Coronary artery (tissue), 2 donors: ENCODE measurements around the gene TAS2R50.
"Not testable (repeated sequence)": the region's sequence is repeated elsewhere in the genome, so short reads cannot be mapped to it uniquely, and the experiment has no call there.

Experiments
- DNase-seq: peaks from one replicate; pipeline ENCODE4 v3.0.0-alpha.2; 2017; ENCODE audit warnings: low spot score
- H3K27ac ChIP-seq, 2 donors: fragments of 200-600 bp; sonication (generic); one replicate each; pipeline ENCODE4 v1.5.1; 2016 to 2019
- H3K4me3 ChIP-seq: fragments of 200-600 bp; sonication (generic); 2 replicates; pipeline ENCODE4 v1.5.1; 2016; ENCODE audit warnings: mild to moderate bottlenecking, moderate library complexity
- TF ChIP-seq, protein P1 (sequence below): fragments of 200-600 bp; sonication (generic); IDR thresholded peaks from one replicate; pipeline ENCODE4 v1.5.1; 2019; ENCODE audit warnings: antibody characterized with exemption

Gene TAS2R50, protein sequence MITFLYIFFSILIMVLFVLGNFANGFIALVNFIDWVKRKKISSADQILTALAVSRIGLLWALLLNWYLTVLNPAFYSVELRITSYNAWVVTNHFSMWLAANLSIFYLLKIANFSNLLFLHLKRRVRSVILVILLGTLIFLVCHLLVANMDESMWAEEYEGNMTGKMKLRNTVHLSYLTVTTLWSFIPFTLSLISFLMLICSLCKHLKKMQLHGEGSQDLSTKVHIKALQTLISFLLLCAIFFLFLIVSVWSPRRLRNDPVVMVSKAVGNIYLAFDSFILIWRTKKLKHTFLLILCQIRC

DNA sequence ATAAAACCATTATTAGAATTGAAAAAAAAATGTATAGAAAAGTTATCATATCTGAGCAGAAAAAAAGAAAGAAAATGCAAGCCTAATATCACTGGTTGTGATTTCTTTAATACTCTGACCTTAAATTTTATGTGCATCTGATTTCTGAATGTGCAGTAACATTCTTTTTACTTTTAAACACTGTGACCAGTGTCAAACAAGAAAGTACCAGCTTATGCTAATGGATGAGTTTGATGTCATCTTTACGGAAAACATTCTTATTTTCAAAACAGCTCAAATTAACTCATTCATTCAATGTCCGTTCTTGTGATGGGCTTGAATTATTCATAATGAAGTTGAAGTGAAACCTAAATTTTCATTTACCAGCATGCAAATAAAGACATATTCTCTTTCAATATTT, at the start of gene TAS2R50:
TSS of gene TAS2R50 (minus strand) at position 101 of the 400 bp plus-strand sequence. CDS start at position 49, 52 bp downstream.
- TF ChIP-seq, protein P1, sequence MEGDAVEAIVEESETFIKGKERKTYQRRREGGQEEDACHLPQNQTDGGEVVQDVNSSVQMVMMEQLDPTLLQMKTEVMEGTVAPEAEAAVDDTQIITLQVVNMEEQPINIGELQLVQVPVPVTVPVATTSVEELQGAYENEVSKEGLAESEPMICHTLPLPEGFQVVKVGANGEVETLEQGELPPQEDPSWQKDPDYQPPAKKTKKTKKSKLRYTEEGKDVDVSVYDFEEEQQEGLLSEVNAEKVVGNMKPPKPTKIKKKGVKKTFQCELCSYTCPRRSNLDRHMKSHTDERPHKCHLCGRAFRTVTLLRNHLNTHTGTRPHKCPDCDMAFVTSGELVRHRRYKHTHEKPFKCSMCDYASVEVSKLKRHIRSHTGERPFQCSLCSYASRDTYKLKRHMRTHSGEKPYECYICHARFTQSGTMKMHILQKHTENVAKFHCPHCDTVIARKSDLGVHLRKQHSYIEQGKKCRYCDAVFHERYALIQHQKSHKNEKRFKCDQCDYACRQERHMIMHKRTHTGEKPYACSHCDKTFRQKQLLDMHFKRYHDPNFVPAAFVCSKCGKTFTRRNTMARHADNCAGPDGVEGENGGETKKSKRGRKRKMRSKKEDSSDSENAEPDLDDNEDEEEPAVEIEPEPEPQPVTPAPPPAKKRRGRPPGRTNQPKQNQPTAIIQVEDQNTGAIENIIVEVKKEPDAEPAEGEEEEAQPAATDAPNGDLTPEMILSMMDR: no peak
- no peak for DNase-seq
- no peak within 1 kb of the TSS for H3K4me3 ChIP-seq
- no peak within 1 kb of the TSS for H3K27ac ChIP-seq

DNA sequence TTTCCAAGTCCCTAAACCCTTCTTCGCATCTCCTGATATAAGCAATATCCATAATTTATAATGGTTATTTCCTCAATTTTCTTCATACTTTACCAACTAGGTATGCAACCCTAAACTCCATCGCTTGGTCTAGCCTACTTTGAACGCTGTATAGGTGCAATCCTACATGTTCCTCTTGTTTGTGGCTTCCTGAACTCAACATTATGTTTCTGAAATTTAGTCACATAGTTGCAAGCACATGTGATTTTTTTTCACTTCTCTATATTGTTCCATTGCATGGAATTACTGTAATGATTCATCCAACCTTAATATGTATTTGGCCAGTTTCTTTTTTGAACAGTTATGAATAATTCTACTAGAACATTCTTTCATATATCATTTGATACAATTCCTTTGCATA, 47.2 kb upstream of the TAS2R50 start:
- not testable (repeated sequence) for DNase-seq, H3K4me3 ChIP-seq, H3K27ac ChIP-seq

DNA sequence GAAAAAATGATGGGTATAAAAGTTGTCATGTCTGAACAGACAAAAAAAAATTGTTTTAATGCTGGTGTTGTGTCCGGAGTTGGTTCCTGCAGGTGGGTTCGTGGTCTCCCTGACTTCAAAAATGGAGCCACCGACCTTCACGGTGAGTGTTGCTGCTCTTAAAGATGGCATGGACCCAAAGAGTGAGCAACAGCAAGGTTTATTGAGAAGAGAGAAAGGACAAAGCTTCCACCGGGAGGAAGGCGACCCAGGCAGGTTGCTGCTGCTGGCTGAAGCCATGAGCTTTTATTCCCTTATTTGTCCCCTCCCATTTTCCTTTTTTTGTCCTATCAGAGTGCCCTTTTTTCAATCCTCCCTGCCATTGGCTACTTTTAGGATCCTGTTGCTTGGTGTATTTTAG, 44.6 kb upstream of the TAS2R50 start, which contains the start of gene TAS2R31:
TSS of gene TAS2R31 (minus strand) at position 101 of the 400 bp plus-strand sequence. CDS start at position 29, 72 bp downstream.
- no peak within 1 kb of the TSS for H3K27ac ChIP-seq
- DNase-seq: no peak
- no peak within 1 kb of the TSS for H3K4me3 ChIP-seq
- TF ChIP-seq, protein P1: no peak

DNA sequence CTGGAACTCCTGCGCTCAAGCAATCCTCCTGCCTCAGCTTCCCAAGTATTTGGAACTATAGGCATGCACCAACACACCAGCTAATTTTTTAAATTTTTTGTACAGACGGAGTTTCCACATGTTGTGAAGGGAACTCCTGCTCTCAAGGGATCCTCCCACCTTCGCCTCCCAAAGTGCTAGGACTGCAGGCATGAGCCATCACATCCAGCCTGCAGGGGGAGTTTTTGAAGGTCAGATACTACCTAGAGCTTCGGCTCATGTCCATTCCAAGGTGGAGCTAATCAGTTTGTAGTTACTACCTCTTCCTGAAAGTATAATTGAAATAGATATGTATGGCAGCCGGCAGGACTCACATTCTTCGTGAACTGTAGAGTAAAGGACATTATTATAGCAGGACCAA, 39.4 kb upstream of the TAS2R50 start:
- H3K27ac ChIP-seq: no peak overlapping the region
- no peak overlapping the region for H3K4me3 ChIP-seq
- TF ChIP-seq, protein P1: no peak
- DNase-seq: no peak

DNA sequence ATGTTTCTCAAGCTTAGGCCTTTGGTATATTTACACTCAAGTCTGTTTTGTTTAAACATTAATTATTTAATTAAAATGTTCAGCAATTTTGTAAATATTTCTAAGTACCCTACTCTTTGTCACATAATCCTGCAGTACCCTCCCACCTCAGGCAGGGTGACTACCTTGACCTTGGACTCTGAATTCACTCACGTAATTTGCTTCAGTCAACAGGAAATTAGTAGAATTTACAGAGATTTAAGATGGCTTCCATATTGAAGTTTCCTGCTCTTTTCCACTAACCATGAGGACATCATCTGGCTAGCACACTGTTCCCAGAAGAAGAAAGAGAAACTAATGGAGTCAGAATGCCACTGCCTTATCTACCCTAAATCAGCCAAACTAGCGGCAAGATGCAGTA, 36.7 kb upstream of the TAS2R50 start:
- Histone ChIP-seq H3K27ac (no peak overlapping the region), H3K4me3 (no peak overlapping the region)
- TF ChIP-seq, protein P1: no peak

DNA sequence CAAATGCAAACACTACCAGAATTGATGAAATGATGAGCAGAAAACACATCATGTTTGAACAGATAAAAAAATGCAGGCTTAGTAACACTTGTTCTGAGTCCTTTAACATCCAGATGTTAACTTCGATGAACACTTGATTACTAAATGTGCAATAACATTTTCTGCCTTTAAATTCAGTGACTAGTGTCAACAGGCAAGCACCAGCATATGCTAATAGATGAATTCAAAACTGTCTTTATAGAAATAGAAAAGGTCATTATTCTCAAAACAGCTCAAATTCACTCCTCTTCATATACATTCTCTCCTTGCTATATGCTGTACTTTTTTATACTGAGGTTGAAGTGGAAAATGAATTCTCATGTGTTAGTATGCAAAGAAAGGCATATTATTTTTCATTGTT, 35.8 kb upstream of the TAS2R50 start, which contains the start of gene TAS2R19:
TSS of gene TAS2R19 (minus strand) at position 101 of the 400 bp plus-strand sequence. CDS start at position 52, 49 bp downstream.
- Histone ChIP-seq H3K4me3 (no peak within 1 kb of the TSS), H3K27ac (no peak within 1 kb of the TSS)
- DNase-seq: no peak
- TF ChIP-seq, protein P1: no peak

More for the DNA sequence above, 36.7 kb upstream of the TAS2R50 start:
- no peak for DNase-seq

DNA sequence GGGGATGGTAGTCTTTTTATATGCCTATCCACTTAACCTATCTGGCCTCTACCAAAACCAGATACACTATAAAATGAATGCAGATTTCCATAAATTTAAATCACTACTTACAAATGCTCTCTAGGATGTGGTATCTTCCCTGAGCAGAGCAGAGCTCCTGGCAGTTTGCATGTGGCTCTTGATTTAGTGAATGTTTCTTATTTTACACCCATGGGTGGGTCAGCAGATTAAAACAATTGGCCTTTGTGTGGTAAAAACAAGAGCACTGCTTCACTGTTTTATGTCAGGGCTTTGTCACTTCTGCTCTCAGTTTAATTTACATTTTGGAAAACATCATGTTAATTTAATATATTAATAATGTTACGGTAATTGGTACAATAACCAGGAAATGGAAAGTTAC, 30.2 kb upstream of the TAS2R50 start:
- no peak for DNase-seq
- TF ChIP-seq, protein P1: no peak
- Histone ChIP-seq H3K27ac (no peak overlapping the region), H3K4me3 (no peak overlapping the region)
